Neural progenitor cell (in vitro differentiated cells): Measurements from ENCODE around the gene MAD1L1. TPM values are rescaled to one million over a fixed set of nuclear protein-coding genes. Genes with fewer than 3 reads are reported as not detected.

Experiments
- DNase-seq: peaks from one replicate; pipeline ENCODE4 v3.0.0-alpha.2; 2016; ENCODE audit warnings: low spot score
- H2AFZ ChIP-seq: fragments of 200-600 bp; sonication (generic); replicated peaks from 2 replicates; pipeline ENCODE4 v1.6.1; 2016; ENCODE audit warnings: antibody characterized with exemption
- H3F3A ChIP-seq: fragments of 200-600 bp; sonication (generic); 2 replicates; pipeline ENCODE4 v1.6.1; 2016; ENCODE audit warnings: antibody characterized with exemption, low read depth
- H3K27ac ChIP-seq: fragments of 200-600 bp; sonication (generic); 2 replicates; pipeline ENCODE4 v1.5.1; 2016; ENCODE audit warnings: mild to moderate bottlenecking
- H3K27me3 ChIP-seq: fragments of 200-600 bp; sonication (generic); 2 replicates; pipeline ENCODE4 v1.6.1; 2016; ENCODE audit warnings: mild to moderate bottlenecking, moderate library complexity
- H3K36me3 ChIP-seq: fragments of 200-600 bp; sonication (generic); 2 replicates; pipeline ENCODE4 v1.5.1; 2016
- H3K4me1 ChIP-seq: fragments of 200-600 bp; sonication (generic); 2 replicates; pipeline ENCODE4 v1.6.1; 2016; ENCODE audit warnings: mixed run types
- H3K4me2 ChIP-seq: fragments of 200-600 bp; sonication (generic); 2 replicates; pipeline ENCODE4 v1.6.1; 2016
- H3K4me3 ChIP-seq: fragments of 200-600 bp; sonication (generic); 2 replicates; pipeline ENCODE4 v1.5.1; 2016
- H3K79me2 ChIP-seq: fragments of 200-600 bp; sonication (generic); 2 replicates; pipeline ENCODE4 v1.6.1; 2016; ENCODE audit warnings: low read depth
- H3K9ac ChIP-seq: fragments of 200-600 bp; sonication (generic); 2 replicates; pipeline ENCODE4 v1.6.1; 2016
- H3K9me3 ChIP-seq: fragments of 200-600 bp; sonication (generic); 2 replicates; pipeline ENCODE4 v1.5.1; 2016; ENCODE audit warnings: low read depth
- H4K20me1 ChIP-seq: fragments of 200-600 bp; sonication (generic); 2 replicates; pipeline ENCODE4 v1.6.1; 2016; ENCODE audit warnings: low read depth
- H3K27ac Mint-ChIP-seq: 3 replicates; pipeline ENCODE4 v1.8.0; 2021; ENCODE audit warnings: mixed read lengths
- H3K27me3 Mint-ChIP-seq: 2 replicates; pipeline ENCODE4 v1.8.0; 2022; ENCODE audit warnings: low read depth, mild to moderate bottlenecking, inconsistent platforms, moderate library complexity, mixed read lengths; ENCODE audit not compliant: insufficient read depth
- H3K36me3 Mint-ChIP-seq: 3 replicates; pipeline ENCODE4 v1.8.0; 2021; ENCODE audit warnings: mixed read lengths
- H3K4me1 Mint-ChIP-seq: 3 replicates; pipeline ENCODE4 v1.8.0; 2021; ENCODE audit warnings: mixed read lengths
- H3K4me3 Mint-ChIP-seq: 3 replicates; pipeline ENCODE4 v1.8.0; 2021; ENCODE audit warnings: mild to moderate bottlenecking, moderate library complexity, mixed read lengths
- H3K9me3 Mint-ChIP-seq: 3 replicates; pipeline ENCODE4 v1.8.0; 2020; ENCODE audit warnings: mixed read lengths
- EZH2 ChIP-seq: fragments of 200-600 bp; sonication (generic); IDR thresholded peaks from 2 replicates; pipeline ENCODE4 v1.6.1; 2017; ENCODE audit warnings: antibody characterized with exemption, mild to moderate bottlenecking, moderate library complexity
- EZH2phosphoT487 ChIP-seq: fragments of 200-600 bp; sonication (generic); IDR thresholded peaks from 2 replicates; pipeline ENCODE4 v1.6.1; 2017; ENCODE audit warnings: antibody characterized with exemption
- total RNA-seq: library from RNA; depleted of rRNA; stranded (reverse); fragments of >200 nt; gene quantifications from 2 replicates; pipeline ENCODE4 v1.2.3, GENCODE V29; 2015; ENCODE audit warnings: low replicate concordance
- TF ChIP-seq, protein P1 (sequence below): fragments of 200-600 bp; sonication (generic); IDR thresholded peaks from 2 replicates; pipeline ENCODE4 v1.5.1; 2017; ENCODE audit warnings: antibody characterized with exemption, mild to moderate bottlenecking

The MAD1L1 gene
- total RNA-seq, 1 donor from 2014 or later, result 23.7 TPM

DNA sequence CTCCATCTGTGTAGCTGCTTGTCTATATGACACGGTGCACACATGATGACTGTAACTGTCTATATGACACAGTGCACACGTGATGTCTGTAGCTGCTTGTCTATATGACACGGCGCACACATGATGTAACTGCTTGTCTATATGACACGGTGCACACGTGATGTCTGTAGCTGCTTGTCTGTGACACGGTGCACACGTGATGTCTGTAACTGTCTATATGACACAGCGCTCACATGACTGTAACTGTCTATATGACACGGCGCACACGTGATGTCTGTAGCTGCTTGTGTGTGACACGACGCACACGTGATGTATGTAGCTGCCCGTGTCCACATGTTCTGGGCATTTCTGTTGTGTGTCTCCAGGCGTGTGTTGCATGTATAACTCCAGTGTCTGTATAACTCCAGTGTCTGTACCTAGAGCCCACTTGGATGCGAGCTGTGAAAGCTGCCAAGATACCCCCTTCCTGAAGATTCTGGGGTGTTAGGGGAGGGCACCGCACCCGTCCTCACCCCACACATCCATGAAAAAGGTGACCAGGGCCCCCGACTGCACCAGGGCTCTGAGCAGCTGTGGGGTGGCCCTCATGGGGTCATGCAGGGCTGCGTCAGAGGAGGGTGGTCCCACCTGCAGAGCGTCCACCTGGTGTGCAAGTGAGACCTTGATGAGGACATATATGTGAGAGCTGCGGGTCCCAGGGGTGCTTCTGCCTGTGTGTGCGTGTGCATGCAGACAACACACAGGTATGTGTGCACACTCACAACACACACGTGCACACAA lies 424.7 kb downstream of the MAD1L1 start:
- no peak overlapping the region for H3K4me3 ChIP-seq
- Mint-ChIP-seq H3K36me3 (no peaks in the 10 kb centered on the region), H3K27me3 (peaks cover 2% of the 10 kb centered on the region), H3K4me1 (peaks cover 6% of the 10 kb centered on the region), H3K4me3 (no peak overlapping the region), H3K27ac (no peak overlapping the region), H3K9me3 (peaks cover 8% of the 10 kb centered on the region)
- H3K79me2 ChIP-seq, result no peaks in the 10 kb centered on the region
- no peak overlapping the region for H3K4me2 ChIP-seq
- H3K9ac ChIP-seq, result no peak overlapping the region
- H3K27ac ChIP-seq, result no peak overlapping the region
- H3K36me3 ChIP-seq, result no peaks in the 10 kb centered on the region
- no peak overlapping the region for H2AFZ ChIP-seq
- H3K9me3 ChIP-seq, result no peaks in the 10 kb centered on the region
- no peak for DNase-seq
- no peak for TF ChIP-seq EZH2
- TF ChIP-seq EZH2phosphoT487, result no peak
- TF ChIP-seq, protein P1, sequence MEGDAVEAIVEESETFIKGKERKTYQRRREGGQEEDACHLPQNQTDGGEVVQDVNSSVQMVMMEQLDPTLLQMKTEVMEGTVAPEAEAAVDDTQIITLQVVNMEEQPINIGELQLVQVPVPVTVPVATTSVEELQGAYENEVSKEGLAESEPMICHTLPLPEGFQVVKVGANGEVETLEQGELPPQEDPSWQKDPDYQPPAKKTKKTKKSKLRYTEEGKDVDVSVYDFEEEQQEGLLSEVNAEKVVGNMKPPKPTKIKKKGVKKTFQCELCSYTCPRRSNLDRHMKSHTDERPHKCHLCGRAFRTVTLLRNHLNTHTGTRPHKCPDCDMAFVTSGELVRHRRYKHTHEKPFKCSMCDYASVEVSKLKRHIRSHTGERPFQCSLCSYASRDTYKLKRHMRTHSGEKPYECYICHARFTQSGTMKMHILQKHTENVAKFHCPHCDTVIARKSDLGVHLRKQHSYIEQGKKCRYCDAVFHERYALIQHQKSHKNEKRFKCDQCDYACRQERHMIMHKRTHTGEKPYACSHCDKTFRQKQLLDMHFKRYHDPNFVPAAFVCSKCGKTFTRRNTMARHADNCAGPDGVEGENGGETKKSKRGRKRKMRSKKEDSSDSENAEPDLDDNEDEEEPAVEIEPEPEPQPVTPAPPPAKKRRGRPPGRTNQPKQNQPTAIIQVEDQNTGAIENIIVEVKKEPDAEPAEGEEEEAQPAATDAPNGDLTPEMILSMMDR, result no peak
- H4K20me1 ChIP-seq, result peaks cover 5% of the 10 kb centered on the region
- no peaks in the 10 kb centered on the region for H3K27me3 ChIP-seq
- peaks cover 12% of the 10 kb centered on the region for H3F3A ChIP-seq
- peaks cover 12% of the 10 kb centered on the region for H3K4me1 ChIP-seq

GRCh38 chr7:1806354-1806753 lies 426.4 kb downstream of the MAD1L1 start:
- no peak overlapping the region for H3K9ac ChIP-seq
- H3K4me2 ChIP-seq, result no peak overlapping the region
- H3K4me1 ChIP-seq, result no peaks in the 10 kb centered on the region
- no peak for DNase-seq
- Mint-ChIP-seq H3K27ac (no peak overlapping the region), H3K4me3 (no peak overlapping the region), H3K9me3 (peaks cover 17% of the 10 kb centered on the region), H3K4me1 (peaks cover 3% of the 10 kb centered on the region), H3K36me3 (no peaks in the 10 kb centered on the region), H3K27me3 (peaks cover 2% of the 10 kb centered on the region)
- H3F3A ChIP-seq, result peaks cover 4% of the 10 kb centered on the region
- H3K36me3 ChIP-seq, result no peaks in the 10 kb centered on the region
- no peak overlapping the region for H2AFZ ChIP-seq
- no peaks in the 10 kb centered on the region for H3K9me3 ChIP-seq
- H4K20me1 ChIP-seq, result no peaks in the 10 kb centered on the region
- H3K27me3 ChIP-seq, result no peaks in the 10 kb centered on the region
- TF ChIP-seq EZH2 (no peak), EZH2phosphoT487 (no peak)
- TF ChIP-seq, protein P1, result no peak
- no peaks in the 10 kb centered on the region for H3K79me2 ChIP-seq
- H3K4me3 ChIP-seq, result no peak overlapping the region
- no peak overlapping the region for H3K27ac ChIP-seq

DNA sequence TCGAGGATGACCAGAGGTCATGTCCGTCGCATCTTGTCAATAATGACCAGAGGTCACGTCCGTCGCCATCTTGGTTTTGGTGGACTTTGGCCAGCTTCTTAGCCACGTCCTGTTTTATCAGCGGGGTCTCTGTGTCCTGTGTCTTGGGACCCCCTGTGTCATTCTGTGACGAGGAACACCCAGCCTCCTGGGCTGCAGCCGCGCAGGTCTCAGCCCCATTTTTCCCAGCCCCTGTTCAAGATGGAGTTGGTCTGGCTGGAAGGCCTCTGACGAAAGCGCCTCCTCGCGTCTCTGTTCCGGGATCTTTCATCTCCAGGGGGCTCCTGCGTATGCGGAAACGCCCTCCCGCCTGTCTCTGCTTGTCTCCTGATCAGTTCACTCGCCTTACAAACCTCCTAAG lies 428.4 kb downstream of the MAD1L1 start:
- Histone ChIP-seq H2AFZ (no peak overlapping the region), H3K9ac (no peak overlapping the region), H4K20me1 (no peaks in the 10 kb centered on the region), H3F3A (no peaks in the 10 kb centered on the region), H3K4me1 (no peaks in the 10 kb centered on the region), H3K79me2 (no peaks in the 10 kb centered on the region), H3K27ac (no peak overlapping the region), H3K36me3 (no peaks in the 10 kb centered on the region), H3K9me3 (no peaks in the 10 kb centered on the region), H3K4me2 (no peak overlapping the region), H3K27me3 (no peaks in the 10 kb centered on the region), H3K4me3 (no peak overlapping the region)
- Mint-ChIP-seq H3K9me3 (peaks cover 24% of the 10 kb centered on the region), H3K27me3 (peaks cover 10% of the 10 kb centered on the region), H3K36me3 (no peaks in the 10 kb centered on the region), H3K4me3 (no peak overlapping the region), H3K4me1 (peaks cover 3% of the 10 kb centered on the region), H3K27ac (no peak overlapping the region)
- TF ChIP-seq EZH2 (no peak), EZH2phosphoT487 (no peak)
- TF ChIP-seq, protein P1, result no peak
- DNase-seq, result no peak
